ENCODE measurements around the gene HOXA10. TPM values are rescaled to one million over a fixed set of nuclear protein-coding genes. Genes with fewer than 3 reads are reported as not detected.

Gene HOXA10
- total RNA-seq, 2 donors from 2014 or later: 0.88 to 1.3 TPM

GRCh38 chr7:27199849-27200760 is 26.0 kb upstream of the HOXA10 start, which contains the start of gene HOXA13:
Gene HOXA13, minus strand, starts transcription at chr7:27200091. Its CDS starts 14 bp downstream, at chr7:27200077.
- no peak for DNase-seq (ENCODE audit: low spot score)
- peaks cover 69 to 74% of the 10 kb centered on the region in 2 donors for H3K27me3 Mint-ChIP-seq
- H3K4me1 Mint-ChIP-seq (ENCODE audit: low read depth in 2 of 2): peaks cover 20 to 36% of the 10 kb centered on the region in 2 donors
- H3K4me3 Mint-ChIP-seq: peak within 1 kb of the TSS; percentile 83
- no peaks in the 10 kb centered on the region for H3K9me3 Mint-ChIP-seq
- H3K36me3 Mint-ChIP-seq: no peaks in the 10 kb centered on the region
- peak; percentile 85 to 91 for ATAC-seq
- H3K27ac Mint-ChIP-seq: peak within 1 kb of the TSS in 1 of 2 donors; percentile 47

- Mint-ChIP-seq H3K27ac (no peak overlapping the region), H3K27me3 (peaks cover 69 to 77% of the 10 kb centered on the region in 2 donors), H3K9me3 (no peaks in the 10 kb centered on the region), H3K4me3 (peak overlapping the region; percentile 44), H3K4me1 (ENCODE audit: low read depth in 2 of 2) (peaks cover 20 to 31% of the 10 kb centered on the region in 2 donors), H3K36me3 (no peaks in the 10 kb centered on the region)
- ATAC-seq (peak; percentile 11), DNase-seq (ENCODE audit: low spot score) (no peak)
Measured at GRCh38 chr7:27198871-27199801, 25.0 kb upstream of the HOXA10 start.

- ATAC-seq (no peak), DNase-seq (ENCODE audit: low spot score) (no peak)
- Mint-ChIP-seq H3K4me3 (peak overlapping the region; percentile 44), H3K27me3 (peaks cover 69 to 76% of the 10 kb centered on the region in 2 donors), H3K27ac (peak overlapping the region in 1 of 2 donors; percentile 63), H3K9me3 (no peaks in the 10 kb centered on the region), H3K36me3 (no peaks in the 10 kb centered on the region), H3K4me1 (ENCODE audit: low read depth in 2 of 2) (peaks cover 20 to 28% of the 10 kb centered on the region in 2 donors)
Measured at GRCh38 chr7:27198138-27198841, 24.2 kb upstream of the HOXA10 start.

- Mint-ChIP-seq H3K36me3 (no peaks in the 10 kb centered on the region), H3K9me3 (no peaks in the 10 kb centered on the region), H3K4me3 (no peak overlapping the region), H3K27ac (no peak overlapping the region), H3K4me1 (ENCODE audit: low read depth in 2 of 2) (peaks cover 20 to 28% of the 10 kb centered on the region in 2 donors), H3K27me3 (peaks cover 62 to 67% of the 10 kb centered on the region in 2 donors)
- ATAC-seq: no peak
- DNase-seq (ENCODE audit: low spot score): no peak
Measured at GRCh38 chr7:27197137-27198042, 23.3 kb upstream of the HOXA10 start.

GRCh38 chr7:27196287-27196767 is 22.2 kb upstream of the HOXA10 start:
- ATAC-seq: no peak

GRCh38 chr7:27194686-27195379 is 20.7 kb upstream of the HOXA10 start:
- Mint-ChIP-seq H3K27ac (no peak overlapping the region), H3K27me3 (peaks cover 56 to 66% of the 10 kb centered on the region in 2 donors), H3K4me1 (ENCODE audit: low read depth in 2 of 2) (peaks cover 6 to 8% of the 10 kb centered on the region in 2 donors), H3K9me3 (no peaks in the 10 kb centered on the region), H3K4me3 (no peak overlapping the region), H3K36me3 (no peaks in the 10 kb centered on the region)
- ATAC-seq (no peak), DNase-seq (ENCODE audit: low spot score) (no peak)

More at GRCh38 chr7:27196287-27196767, 22.2 kb upstream of the HOXA10 start:
- Mint-ChIP-seq H3K4me3 (no peak overlapping the region), H3K4me1 (ENCODE audit: low read depth in 2 of 2) (peaks cover 13 to 17% of the 10 kb centered on the region in 2 donors), H3K27ac (no peak overlapping the region), H3K36me3 (no peaks in the 10 kb centered on the region), H3K27me3 (peaks cover 57 to 61% of the 10 kb centered on the region in 2 donors), H3K9me3 (no peaks in the 10 kb centered on the region)
- no peak for DNase-seq (ENCODE audit: low spot score)

- H3K36me3 Mint-ChIP-seq: no peaks in the 10 kb centered on the region
- peaks cover 59 to 74% of the 10 kb centered on the region in 2 donors for H3K27me3 Mint-ChIP-seq
- peak overlapping the region; percentile 65 for H3K4me3 Mint-ChIP-seq
- DNase-seq (ENCODE audit: low spot score): no peak
- H3K27ac Mint-ChIP-seq: no peak overlapping the region
- H3K9me3 Mint-ChIP-seq: no peaks in the 10 kb centered on the region
- ATAC-seq: no peak
- H3K4me1 Mint-ChIP-seq (ENCODE audit: low read depth in 2 of 2): peaks cover 8 to 15% of the 10 kb centered on the region in 2 donors
Measured at GRCh38 chr7:27194002-27194352, 19.9 kb upstream of the HOXA10 start.

GRCh38 chr7:27193335-27194001 is 19.3 kb upstream of the HOXA10 start:
- H3K36me3 Mint-ChIP-seq: no peaks in the 10 kb centered on the region
- H3K4me3 Mint-ChIP-seq: peak overlapping the region; percentile 65
- no peak overlapping the region for H3K27ac Mint-ChIP-seq
- H3K4me1 Mint-ChIP-seq (ENCODE audit: low read depth in 2 of 2): peaks cover 13 to 15% of the 10 kb centered on the region in 2 donors
- H3K27me3 Mint-ChIP-seq: peaks cover 59 to 74% of the 10 kb centered on the region in 2 donors
- ATAC-seq (no peak), DNase-seq (ENCODE audit: low spot score) (no peak)
- H3K9me3 Mint-ChIP-seq: no peaks in the 10 kb centered on the region

- Mint-ChIP-seq H3K4me3 (peak overlapping the region; percentile 71), H3K9me3 (no peaks in the 10 kb centered on the region)
- peak; percentile 66 to 71 for ATAC-seq
Measured at GRCh38 chr7:27192546-27193334, 18.6 kb upstream of the HOXA10 start.

GRCh38 chr7:27191833-27192545 is 17.9 kb upstream of the HOXA10 start:
- Mint-ChIP-seq H3K9me3 (no peaks in the 10 kb centered on the region), H3K4me1 (ENCODE audit: low read depth in 2 of 2) (peaks cover 17 to 23% of the 10 kb centered on the region in 2 donors), H3K4me3 (peak overlapping the region; percentile 54), H3K27me3 (peaks cover 60 to 75% of the 10 kb centered on the region in 2 donors), H3K36me3 (no peaks in the 10 kb centered on the region), H3K27ac (no peak overlapping the region)
- DNase-seq (ENCODE audit: low spot score): no peak
- ATAC-seq: peak; percentile 17 to 21

More at GRCh38 chr7:27192546-27193334, 18.6 kb upstream of the HOXA10 start:
- peaks cover 14 to 18% of the 10 kb centered on the region in 2 donors for H3K4me1 Mint-ChIP-seq (ENCODE audit: low read depth in 2 of 2)
- H3K27me3 Mint-ChIP-seq: peaks cover 60 to 74% of the 10 kb centered on the region in 2 donors
- no peak overlapping the region for H3K27ac Mint-ChIP-seq
- no peaks in the 10 kb centered on the region for H3K36me3 Mint-ChIP-seq
- DNase-seq (ENCODE audit: low spot score): no peak
